GM12875 (cell line): ENCODE results near the gene SPPL2A.
A peak's percentile ranks its signal among the peaks of the same experiment; 100 is the strongest.

Source experiments
- H3K4me3 ChIP-seq: one replicate; pipeline ENCODE4 v1.5.1; 2011; ENCODE audit warnings: low read depth, low read length, control low read depth
- CTCF ChIP-seq: IDR thresholded peaks from 2 replicates; pipeline ENCODE4 v1.5.1; 2011; ENCODE audit warnings: low read depth, mild to moderate bottlenecking, control low read depth, inconsistent platforms, low read length, moderate library complexity, borderline replicate concordance; ENCODE audit not compliant: insufficient read depth

Gene SPPL2A

GRCh38 chr15:50767332-50767861 lies 1.9 kb upstream of the SPPL2A start:
- no peak overlapping the region for H3K4me3 ChIP-seq
- no peak for TF ChIP-seq CTCF

GRCh38 chr15:50764461-50765194 lies 878 bp downstream of the SPPL2A start:
- TF ChIP-seq CTCF: no peak

GRCh38 chr15:50758712-50759205 lies 6.7 kb downstream of the SPPL2A start:
- no peak for TF ChIP-seq CTCF
- H3K4me3 ChIP-seq: no peak overlapping the region

More at GRCh38 chr15:50764461-50765194, 878 bp downstream of the SPPL2A start:
- peak overlapping the region; percentile 77 for H3K4me3 ChIP-seq

GRCh38 chr15:50753463-50753862 lies 12.0 kb downstream of the SPPL2A start:
- TF ChIP-seq CTCF: no peak
- no peak overlapping the region for H3K4me3 ChIP-seq

- H3K4me3 ChIP-seq: no peak overlapping the region
- TF ChIP-seq CTCF: no peak
Observed at GRCh38 chr15:50751394-50751793, 14.1 kb downstream of the SPPL2A start.

GRCh38 chr15:50750227-50750705 lies 15.2 kb downstream of the SPPL2A start:
- H3K4me3 ChIP-seq: no peak overlapping the region
- TF ChIP-seq CTCF: no peak

GRCh38 chr15:50747523-50747922 lies 18.0 kb downstream of the SPPL2A start:
- no peak overlapping the region for H3K4me3 ChIP-seq
- TF ChIP-seq CTCF: no peak
